ENCODE data around the gene CERS6.

GRCh38 chr2:168641636-168642035 is 185.6 kb downstream of the CERS6 start:
- TF ChIP-seq CTCF (optimal IDR thresholded peaks at IDR 0.05 in 1 of 3, IDR thresholded peaks at IDR 0.05 in 1 of 3, conservative IDR thresholded peaks at IDR 0.05 in 1 of 3; ENCODE audit: extremely low read depth in 1 of 3, insufficient read depth in 2 of 3, low read length in 3 of 3) (no peak), EZH2 (IDR thresholded peaks at IDR 0.05; ENCODE audit: low read length) (no peak)
